Measurements from ENCODE around the gene SPG21. TPM values are rescaled to one million over a fixed set of nuclear protein-coding genes. Genes with fewer than 3 reads are reported as not detected.

SPG21 gene
- polyA plus RNA-seq, 1 donor (not counting 4 experiments of a cell fraction or from before 2014, with no cell fraction given): 62.9 TPM

- Histone ChIP-seq H3K27me3 (ENCODE audit: control insufficient read depth, extremely low read depth, insufficient read depth, low read length) (no peaks in the 10 kb centered on the region), H3K9ac (ENCODE audit: control insufficient read depth, extremely low read depth, insufficient read depth, low read length) (no peak overlapping the region), H3K4me1 (ENCODE audit: control insufficient read depth, extremely low read depth, insufficient read depth, low read length) (peaks cover 6% of the 10 kb centered on the region), H3K4me3 (ENCODE audit: control insufficient read depth in 2 of 3, extremely low read depth in 1 of 3, insufficient read depth in 2 of 3, low read depth in 1 of 3, low read length in 3 of 3) (no peak overlapping the region), H3K9me3 (ENCODE audit: control insufficient read depth, low read depth, low read length) (no peaks in the 10 kb centered on the region), H2AFZ (ENCODE audit: control insufficient read depth, low read length) (no peak overlapping the region), H3K9me1 (ENCODE audit: control insufficient read depth, extremely low read depth, insufficient read depth, low read length) (no peaks in the 10 kb centered on the region), H3K27ac (ENCODE audit: control insufficient read depth, insufficient read depth, low read length) (no peak overlapping the region), H3K79me2 (ENCODE audit: control insufficient read depth, insufficient read depth, low read length) (no peaks in the 10 kb centered on the region), H4K20me1 (ENCODE audit: control insufficient read depth, extremely low read depth, insufficient read depth, low read length) (no peaks in the 10 kb centered on the region), H3K36me3 (ENCODE audit: control insufficient read depth in 2 of 2, extremely low read depth in 1 of 2, insufficient read depth in 2 of 2, low read length in 2 of 2) (no peaks in the 10 kb centered on the region), H3K4me2 (ENCODE audit: control insufficient read depth, extremely low read depth, insufficient read depth, low read depth, low read length) (no peak overlapping the region)
- FAIRE-seq (no peak), DNase-seq (ENCODE audit: low read depth, low spot score) (no peak)
- dilution Hi-C loops (cut with MboI; ENCODE audit: extremely low pct_ligation_motif_present, low sequenced_read_pairs): no loop called here
- TF ChIP-seq EZH2 (IDR thresholded peaks at IDR 0.05; ENCODE audit: low read length): no peak
- no peak for TF ChIP-seq CTCF (optimal IDR thresholded peaks at IDR 0.05 in 1 of 3, IDR thresholded peaks at IDR 0.05 in 1 of 3, conservative IDR thresholded peaks at IDR 0.05 in 1 of 3; ENCODE audit: extremely low read depth in 1 of 3, insufficient read depth in 2 of 3, low read length in 3 of 3)
These were observed 48.7 kb upstream of the SPG21 start for GRCh38 chr15:65038428-65038827.

GRCh38 chr15:65037309-65037708, 47.6 kb upstream of the SPG21 start:
- FAIRE-seq (no peak), DNase-seq (ENCODE audit: low read depth, low spot score) (no peak)
- no peaks in the 10 kb centered on the region for H3K9me1 ChIP-seq (ENCODE audit: control insufficient read depth, extremely low read depth, insufficient read depth, low read length)
- no peaks in the 10 kb centered on the region for H3K27me3 ChIP-seq (ENCODE audit: control insufficient read depth, extremely low read depth, insufficient read depth, low read length)
- no peak overlapping the region for H3K27ac ChIP-seq (ENCODE audit: control insufficient read depth, insufficient read depth, low read length)
- H3K4me2 ChIP-seq (ENCODE audit: control insufficient read depth, extremely low read depth, insufficient read depth, low read depth, low read length): no peak overlapping the region
- TF ChIP-seq CTCF (optimal IDR thresholded peaks at IDR 0.05 in 1 of 3, IDR thresholded peaks at IDR 0.05 in 1 of 3, conservative IDR thresholded peaks at IDR 0.05 in 1 of 3; ENCODE audit: extremely low read depth in 1 of 3, insufficient read depth in 2 of 3, low read length in 3 of 3): no peak
- TF ChIP-seq EZH2 (IDR thresholded peaks at IDR 0.05; ENCODE audit: low read length): no peak
- H2AFZ ChIP-seq (ENCODE audit: control insufficient read depth, low read length): no peak overlapping the region
- no peaks in the 10 kb centered on the region for H3K79me2 ChIP-seq (ENCODE audit: control insufficient read depth, insufficient read depth, low read length)
- no peaks in the 10 kb centered on the region for H3K36me3 ChIP-seq (ENCODE audit: control insufficient read depth in 2 of 2, extremely low read depth in 1 of 2, insufficient read depth in 2 of 2, low read length in 2 of 2)
- no peak overlapping the region for H3K9ac ChIP-seq (ENCODE audit: control insufficient read depth, extremely low read depth, insufficient read depth, low read length)
- peaks cover 6% of the 10 kb centered on the region for H3K4me1 ChIP-seq (ENCODE audit: control insufficient read depth, extremely low read depth, insufficient read depth, low read length)
- dilution Hi-C loops (cut with MboI; ENCODE audit: extremely low pct_ligation_motif_present, low sequenced_read_pairs): no loop called here
- H3K9me3 ChIP-seq (ENCODE audit: control insufficient read depth, low read depth, low read length): no peaks in the 10 kb centered on the region
- no peak overlapping the region for H3K4me3 ChIP-seq (ENCODE audit: control insufficient read depth in 2 of 3, extremely low read depth in 1 of 3, insufficient read depth in 2 of 3, low read depth in 1 of 3, low read length in 3 of 3)
- H4K20me1 ChIP-seq (ENCODE audit: control insufficient read depth, extremely low read depth, insufficient read depth, low read length): no peaks in the 10 kb centered on the region
